ENCODE measurements around the gene HIPK2.

HIPK2 gene

GRCh38 chr7:139777948-139778841 lies at the start of gene HIPK2:
HIPK2 (minus strand) TSS chr7:139777998; CDS start chr7:139777623, 375 bp downstream.
- H3K4me1 Mint-ChIP-seq (ENCODE audit: low read depth), result peaks cover 41% of the 10 kb centered on the region
- H3K27me3 Mint-ChIP-seq, result peaks cover 17% of the 10 kb centered on the region
- peak within 1 kb of the TSS; percentile 94 for H3K27ac Mint-ChIP-seq
- peaks cover 6% of the 10 kb centered on the region for H3K36me3 Mint-ChIP-seq (ENCODE audit: low read depth)
- peak within 1 kb of the TSS; percentile 89 for H3K4me3 Mint-ChIP-seq
- no peaks in the 10 kb centered on the region for H3K9me3 Mint-ChIP-seq

GRCh38 chr7:139827042-139827441 lies 49.2 kb upstream of the HIPK2 start:
- H3K27me3 Mint-ChIP-seq, result no peaks in the 10 kb centered on the region
- H3K36me3 Mint-ChIP-seq (ENCODE audit: low read depth), result no peaks in the 10 kb centered on the region
- H3K9me3 Mint-ChIP-seq, result no peaks in the 10 kb centered on the region
- H3K4me1 Mint-ChIP-seq (ENCODE audit: low read depth), result peaks cover 23% of the 10 kb centered on the region
- no peak overlapping the region for H3K27ac Mint-ChIP-seq
- no peak overlapping the region for H3K4me3 Mint-ChIP-seq

- Mint-ChIP-seq H3K9me3 (no peaks in the 10 kb centered on the region), H3K4me3 (no peak overlapping the region), H3K36me3 (ENCODE audit: low read depth) (no peaks in the 10 kb centered on the region), H3K27me3 (no peaks in the 10 kb centered on the region), H3K4me1 (ENCODE audit: low read depth) (peaks cover 17% of the 10 kb centered on the region), H3K27ac (no peak overlapping the region)
Measured at GRCh38 chr7:139825666-139826290, 48.0 kb upstream of the HIPK2 start.

GRCh38 chr7:139823959-139824521 lies 46.2 kb upstream of the HIPK2 start:
- Mint-ChIP-seq H3K36me3 (ENCODE audit: low read depth) (no peaks in the 10 kb centered on the region), H3K4me3 (no peak overlapping the region), H3K27ac (no peak overlapping the region), H3K27me3 (no peaks in the 10 kb centered on the region), H3K4me1 (ENCODE audit: low read depth) (peaks cover under 1% of the 10 kb centered on the region), H3K9me3 (no peaks in the 10 kb centered on the region)

- Mint-ChIP-seq H3K27ac (no peak overlapping the region), H3K27me3 (no peaks in the 10 kb centered on the region), H3K4me1 (ENCODE audit: low read depth) (no peaks in the 10 kb centered on the region), H3K9me3 (no peaks in the 10 kb centered on the region), H3K36me3 (ENCODE audit: low read depth) (no peaks in the 10 kb centered on the region), H3K4me3 (no peak overlapping the region)
Measured at GRCh38 chr7:139822855-139823254, 45.1 kb upstream of the HIPK2 start.

GRCh38 chr7:139821349-139822105 lies 43.7 kb upstream of the HIPK2 start:
- Mint-ChIP-seq H3K4me3 (no peak overlapping the region), H3K4me1 (ENCODE audit: low read depth) (no peaks in the 10 kb centered on the region), H3K27me3 (no peaks in the 10 kb centered on the region), H3K36me3 (ENCODE audit: low read depth) (no peaks in the 10 kb centered on the region), H3K9me3 (no peaks in the 10 kb centered on the region), H3K27ac (no peak overlapping the region)

GRCh38 chr7:139820089-139820488 lies 42.3 kb upstream of the HIPK2 start:
- no peaks in the 10 kb centered on the region for H3K36me3 Mint-ChIP-seq (ENCODE audit: low read depth)

GRCh38 chr7:139817249-139817648 lies 39.5 kb upstream of the HIPK2 start:
- H3K27me3 Mint-ChIP-seq, result no peaks in the 10 kb centered on the region
- no peaks in the 10 kb centered on the region for H3K36me3 Mint-ChIP-seq (ENCODE audit: low read depth)
- no peak overlapping the region for H3K27ac Mint-ChIP-seq
- H3K4me3 Mint-ChIP-seq, result no peak overlapping the region
- H3K4me1 Mint-ChIP-seq (ENCODE audit: low read depth), result peaks cover 6% of the 10 kb centered on the region
- no peaks in the 10 kb centered on the region for H3K9me3 Mint-ChIP-seq

More at GRCh38 chr7:139820089-139820488, 42.3 kb upstream of the HIPK2 start:
- H3K4me3 Mint-ChIP-seq, result no peak overlapping the region
- no peak overlapping the region for H3K27ac Mint-ChIP-seq
- no peaks in the 10 kb centered on the region for H3K27me3 Mint-ChIP-seq
- H3K9me3 Mint-ChIP-seq, result no peaks in the 10 kb centered on the region
- no peaks in the 10 kb centered on the region for H3K4me1 Mint-ChIP-seq (ENCODE audit: low read depth)

- no peaks in the 10 kb centered on the region for H3K9me3 Mint-ChIP-seq
Measured at GRCh38 chr7:139813689-139814088, 35.9 kb upstream of the HIPK2 start.

GRCh38 chr7:139813151-139813550 lies 35.4 kb upstream of the HIPK2 start:
- Mint-ChIP-seq H3K27me3 (no peaks in the 10 kb centered on the region), H3K9me3 (no peaks in the 10 kb centered on the region), H3K27ac (no peak overlapping the region)

More at GRCh38 chr7:139813689-139814088, 35.9 kb upstream of the HIPK2 start:
- no peak overlapping the region for H3K4me3 Mint-ChIP-seq
- no peaks in the 10 kb centered on the region for H3K36me3 Mint-ChIP-seq (ENCODE audit: low read depth)
- no peaks in the 10 kb centered on the region for H3K27me3 Mint-ChIP-seq
- H3K27ac Mint-ChIP-seq, result no peak overlapping the region
- peaks cover 14% of the 10 kb centered on the region for H3K4me1 Mint-ChIP-seq (ENCODE audit: low read depth)

GRCh38 chr7:139811066-139811465 lies 33.3 kb upstream of the HIPK2 start:
- Mint-ChIP-seq H3K27ac (no peak overlapping the region), H3K27me3 (no peaks in the 10 kb centered on the region), H3K4me3 (no peak overlapping the region), H3K9me3 (no peaks in the 10 kb centered on the region), H3K36me3 (ENCODE audit: low read depth) (no peaks in the 10 kb centered on the region), H3K4me1 (ENCODE audit: low read depth) (peaks cover 14% of the 10 kb centered on the region)

More at GRCh38 chr7:139813151-139813550, 35.4 kb upstream of the HIPK2 start:
- Mint-ChIP-seq H3K36me3 (ENCODE audit: low read depth) (no peaks in the 10 kb centered on the region), H3K4me1 (ENCODE audit: low read depth) (peaks cover 14% of the 10 kb centered on the region), H3K4me3 (no peak overlapping the region)

- Mint-ChIP-seq H3K36me3 (ENCODE audit: low read depth) (no peaks in the 10 kb centered on the region), H3K9me3 (peaks cover 5% of the 10 kb centered on the region), H3K4me3 (no peak overlapping the region), H3K4me1 (ENCODE audit: low read depth) (peaks cover 14% of the 10 kb centered on the region), H3K27ac (no peak overlapping the region), H3K27me3 (no peaks in the 10 kb centered on the region)
Measured at GRCh38 chr7:139808846-139809442, 31.1 kb upstream of the HIPK2 start.

GRCh38 chr7:139808427-139808826 lies 30.6 kb upstream of the HIPK2 start:
- no peaks in the 10 kb centered on the region for H3K27me3 Mint-ChIP-seq
- peaks cover 5% of the 10 kb centered on the region for H3K9me3 Mint-ChIP-seq
- no peaks in the 10 kb centered on the region for H3K36me3 Mint-ChIP-seq (ENCODE audit: low read depth)
- H3K4me1 Mint-ChIP-seq (ENCODE audit: low read depth), result peaks cover 9% of the 10 kb centered on the region
- H3K27ac Mint-ChIP-seq, result no peak overlapping the region
- no peak overlapping the region for H3K4me3 Mint-ChIP-seq

- Mint-ChIP-seq H3K36me3 (ENCODE audit: low read depth) (peaks cover 11% of the 10 kb centered on the region), H3K27me3 (no peaks in the 10 kb centered on the region), H3K4me1 (ENCODE audit: low read depth) (peaks cover 12% of the 10 kb centered on the region), H3K9me3 (peaks cover 15% of the 10 kb centered on the region), H3K4me3 (no peak overlapping the region), H3K27ac (no peak overlapping the region)
Measured at GRCh38 chr7:139807009-139807408, 29.2 kb upstream of the HIPK2 start.
